Panc1 (cell line): ENCODE data around the gene KRTAP10-2.

Experiments used
- CTCF ChIP-seq: fragments of 450-650 bp; IDR thresholded peaks from 2 replicates; pipeline ENCODE4 v1.5.1; 2017; ENCODE audit warnings: mild to moderate bottlenecking
- POLR2AphosphoS5 ChIP-seq: IDR thresholded peaks from 2 replicates; pipeline ENCODE4 v1.6.1; 2012; ENCODE audit warnings: mild to moderate bottlenecking, low read depth, low read length, moderate library complexity
- TF ChIP-seq, protein P1 (sequence below), 2 experiments: IDR thresholded peaks; 2 replicates each; pipeline ENCODE4 v1.6.1; 2011 to 2012; ENCODE audit warnings: low read depth in 2 of 2, control low read depth in 1 of 2, low read length in 1 of 2, mild to moderate bottlenecking in 1 of 2, moderate library complexity in 1 of 2; ENCODE audit not compliant: insufficient read depth in 1 of 2

- TF ChIP-seq CTCF (no peak), POLR2AphosphoS5 (no peak)
- TF ChIP-seq, protein P1, sequence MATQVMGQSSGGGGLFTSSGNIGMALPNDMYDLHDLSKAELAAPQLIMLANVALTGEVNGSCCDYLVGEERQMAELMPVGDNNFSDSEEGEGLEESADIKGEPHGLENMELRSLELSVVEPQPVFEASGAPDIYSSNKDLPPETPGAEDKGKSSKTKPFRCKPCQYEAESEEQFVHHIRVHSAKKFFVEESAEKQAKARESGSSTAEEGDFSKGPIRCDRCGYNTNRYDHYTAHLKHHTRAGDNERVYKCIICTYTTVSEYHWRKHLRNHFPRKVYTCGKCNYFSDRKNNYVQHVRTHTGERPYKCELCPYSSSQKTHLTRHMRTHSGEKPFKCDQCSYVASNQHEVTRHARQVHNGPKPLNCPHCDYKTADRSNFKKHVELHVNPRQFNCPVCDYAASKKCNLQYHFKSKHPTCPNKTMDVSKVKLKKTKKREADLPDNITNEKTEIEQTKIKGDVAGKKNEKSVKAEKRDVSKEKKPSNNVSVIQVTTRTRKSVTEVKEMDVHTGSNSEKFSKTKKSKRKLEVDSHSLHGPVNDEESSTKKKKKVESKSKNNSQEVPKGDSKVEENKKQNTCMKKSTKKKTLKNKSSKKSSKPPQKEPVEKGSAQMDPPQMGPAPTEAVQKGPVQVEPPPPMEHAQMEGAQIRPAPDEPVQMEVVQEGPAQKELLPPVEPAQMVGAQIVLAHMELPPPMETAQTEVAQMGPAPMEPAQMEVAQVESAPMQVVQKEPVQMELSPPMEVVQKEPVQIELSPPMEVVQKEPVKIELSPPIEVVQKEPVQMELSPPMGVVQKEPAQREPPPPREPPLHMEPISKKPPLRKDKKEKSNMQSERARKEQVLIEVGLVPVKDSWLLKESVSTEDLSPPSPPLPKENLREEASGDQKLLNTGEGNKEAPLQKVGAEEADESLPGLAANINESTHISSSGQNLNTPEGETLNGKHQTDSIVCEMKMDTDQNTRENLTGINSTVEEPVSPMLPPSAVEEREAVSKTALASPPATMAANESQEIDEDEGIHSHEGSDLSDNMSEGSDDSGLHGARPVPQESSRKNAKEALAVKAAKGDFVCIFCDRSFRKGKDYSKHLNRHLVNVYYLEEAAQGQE (IDR thresholded peaks at IDR 0.05; ENCODE audit: insufficient read depth in 1 of 2, low read depth in 2 of 2, low read length in 1 of 2) = no peak
Measured at GRCh38 chr21:44502171-44502958, 48.9 kb downstream of the KRTAP10-2 start.
